HEK293T (cell line): Measurements from ENCODE around the gene SCAP.

Source experiments
- CTCF ChIA-PET: fragments of 350-600 bp; formaldehyde crosslinking; extraction: SDS; loops from one replicate; lab custom pipeline; 2021; ENCODE audit warnings: antibody characterized with exemption, inconsistent platforms; lab: Yijun Ruan, JAX
- POLR2A ChIA-PET: fragments of 350-600 bp; formaldehyde crosslinking; extraction: SDS; loops from one replicate; lab custom pipeline; 2020; ENCODE audit warnings: antibody characterized with exemption, inconsistent platforms; lab: Yijun Ruan, JAX
- DNase-seq: peaks from one replicate; pipeline ENCODE4 v3.0.0; 2012; ENCODE audit warnings: mixed read lengths; ENCODE audit errors: extremely low spot score
- ARNT ChIP-seq: fragments of 450-650 bp; IDR thresholded peaks from 2 replicates; pipeline ENCODE4 v1.6.1; 2017; ENCODE audit warnings: mild to moderate bottlenecking
- BHLHE40 ChIP-seq: fragments of 450-650 bp; IDR thresholded peaks from 2 replicates; pipeline ENCODE4 v1.6.1; 2016; ENCODE audit warnings: mild to moderate bottlenecking, moderate library complexity, borderline replicate concordance
- CTBP1 ChIP-seq: fragments of 450-650 bp; IDR thresholded peaks from 2 replicates; pipeline ENCODE4 v1.6.1; 2016; ENCODE audit warnings: borderline replicate concordance
- ELF4 ChIP-seq: fragments of 450-650 bp; IDR thresholded peaks from 2 replicates; pipeline ENCODE4 v1.6.1; 2017; ENCODE audit warnings: antibody characterized with exemption
- FOXA1 ChIP-seq: fragments of 450-650 bp; IDR thresholded peaks from 2 replicates; pipeline ENCODE4 v1.6.1; 2016; ENCODE audit warnings: mild to moderate bottlenecking
- FOXK2 ChIP-seq: fragments of 450-650 bp; IDR thresholded peaks from 2 replicates; pipeline ENCODE4 v1.6.1; 2016; ENCODE audit warnings: mild to moderate bottlenecking
- FOXM1 ChIP-seq: fragments of 450-650 bp; IDR thresholded peaks from 2 replicates; pipeline ENCODE4 v1.6.1; 2017; ENCODE audit warnings: mild to moderate bottlenecking, borderline replicate concordance
- HDGF ChIP-seq: fragments of 450-650 bp; IDR thresholded peaks from 2 replicates; pipeline ENCODE4 v1.6.1; 2017; ENCODE audit warnings: antibody characterized with exemption, borderline replicate concordance
- L3MBTL2 ChIP-seq: fragments of 450-650 bp; conservative IDR thresholded peaks from 2 replicates; pipeline ENCODE4 v1.6.1; 2016; ENCODE audit warnings: mild to moderate bottlenecking
- LEF1 ChIP-seq: fragments of 450-650 bp; IDR thresholded peaks from 2 replicates; pipeline ENCODE4 v1.6.1; 2017; ENCODE audit warnings: mild to moderate bottlenecking, borderline replicate concordance
- NFRKB ChIP-seq: fragments of 450-650 bp; IDR thresholded peaks from 2 replicates; pipeline ENCODE4 v1.6.1; 2016; ENCODE audit warnings: mild to moderate bottlenecking, moderate library complexity
- PKNOX1 ChIP-seq: fragments of 450-650 bp; IDR thresholded peaks from 2 replicates; pipeline ENCODE4 v1.6.1; 2016
- SP1 ChIP-seq: fragments of 450-650 bp; IDR thresholded peaks from 2 replicates; pipeline ENCODE4 v1.6.1; 2017
- SUZ12 ChIP-seq: fragments of 450-650 bp; IDR thresholded peaks from 2 replicates; pipeline ENCODE4 v1.6.1; 2016; ENCODE audit warnings: mild to moderate bottlenecking
- TARDBP ChIP-seq: fragments of 450-650 bp; IDR thresholded peaks from 2 replicates; pipeline ENCODE4 v1.6.1; 2016
- ZNF384 ChIP-seq: fragments of 450-650 bp; IDR thresholded peaks from 2 replicates; pipeline ENCODE4 v1.6.1; 2016

The SCAP gene

DNA sequence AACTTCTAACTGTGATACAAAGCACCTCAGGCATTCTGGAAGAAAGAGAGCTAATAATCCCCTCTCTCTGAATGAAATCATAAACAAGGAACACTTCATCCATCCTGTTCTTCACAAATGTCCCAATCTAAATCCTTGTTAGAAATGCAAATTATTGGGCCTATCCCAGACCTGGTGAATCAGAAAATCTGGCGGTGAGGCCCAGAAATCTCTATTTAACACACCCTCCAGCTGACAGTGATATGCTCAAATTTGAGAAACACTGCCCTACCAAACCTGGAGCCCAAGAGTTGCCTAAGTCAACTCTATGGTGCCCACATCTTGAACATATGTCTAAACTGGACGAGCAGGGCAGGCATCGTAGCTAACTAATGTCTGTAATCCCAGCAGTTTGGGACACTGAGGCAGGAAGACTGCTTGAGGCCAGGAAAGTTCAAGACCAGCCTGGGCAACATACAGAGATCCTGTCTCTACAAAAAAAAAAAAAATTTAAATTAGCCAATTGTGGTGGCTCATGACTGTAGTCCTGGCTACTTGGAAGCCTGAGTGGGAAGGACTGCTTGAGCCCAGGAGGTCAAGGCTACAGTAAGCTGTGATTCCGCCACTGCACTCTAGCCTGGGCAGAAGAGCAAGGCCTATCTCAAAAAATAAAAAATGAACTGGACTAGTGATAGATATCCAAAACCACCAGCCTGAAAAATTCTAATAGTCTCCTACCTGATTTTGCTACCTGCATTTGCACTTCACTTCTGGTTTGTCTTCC is 23.1 kb downstream of the SCAP start:
- POLR2A ChIA-PET, result no interaction called here
- CTCF ChIA-PET, result no interaction called here
- DNase-seq, result no peak
- no peak for TF ChIP-seq HDGF
- no peak for TF ChIP-seq L3MBTL2
- no peak for TF ChIP-seq ELF4
- no peak for TF ChIP-seq LEF1
- TF ChIP-seq PKNOX1, result no peak
- no peak for TF ChIP-seq ARNT
- no peak for TF ChIP-seq BHLHE40
- no peak for TF ChIP-seq FOXM1
- TF ChIP-seq NFRKB, result no peak
- TF ChIP-seq ZNF384, result no peak
- no peak for TF ChIP-seq FOXK2
- no peak for TF ChIP-seq CTBP1
- no peak for TF ChIP-seq FOXA1

- ChIA-PET POLR2A (no interaction called here), CTCF (interaction anchor here (0.8 kb wide), 1 partner anchor 32 kb away, joined by 3 read pairs; no protein-coding TSS in a partner anchor)
- no peak for TF ChIP-seq SP1
- TF ChIP-seq ELF4, result no peak
- no peak for TF ChIP-seq CTBP1
- TF ChIP-seq FOXA1, result no peak
- no peak for TF ChIP-seq ARNT
- no peak for TF ChIP-seq L3MBTL2
- no peak for TF ChIP-seq TARDBP
- TF ChIP-seq LEF1, result no peak
- TF ChIP-seq NFRKB, result no peak
- DNase-seq, result no peak
Measured at GRCh38 chr3:47444103-47444502, 31.6 kb downstream of the SCAP start.

GRCh38 chr3:47443611-47443995 is 32.1 kb downstream of the SCAP start:
- no peak for DNase-seq
- ChIA-PET POLR2A (no interaction called here), CTCF (no interaction called here)
- TF ChIP-seq ELF4, result no peak
- TF ChIP-seq FOXK2, result no peak
- no peak for TF ChIP-seq CTBP1
- no peak for TF ChIP-seq ZNF384
- no peak for TF ChIP-seq NFRKB
- TF ChIP-seq SUZ12, result no peak
- no peak for TF ChIP-seq SP1
- TF ChIP-seq LEF1, result no peak
- TF ChIP-seq FOXM1, result no peak
- TF ChIP-seq BHLHE40, result no peak
- TF ChIP-seq ARNT, result no peak
- TF ChIP-seq L3MBTL2, result no peak
- no peak for TF ChIP-seq TARDBP
- no peak for TF ChIP-seq HDGF
- TF ChIP-seq PKNOX1, result no peak
- no peak for TF ChIP-seq FOXA1

GRCh38 chr3:47441796-47442551 is 33.8 kb downstream of the SCAP start:
- ChIA-PET CTCF (no interaction called here), POLR2A (no interaction called here)
- TF ChIP-seq HDGF (no peak), ELF4 (no peak)
- DNase-seq, result no peak

GRCh38 chr3:47440131-47440530 is 35.6 kb downstream of the SCAP start:
- CTCF ChIA-PET, result no interaction called here
- POLR2A ChIA-PET, result no interaction called here
- no peak for DNase-seq
- TF ChIP-seq HDGF (no peak), L3MBTL2 (no peak), BHLHE40 (no peak), ZNF384 (no peak), NFRKB (no peak), SUZ12 (no peak), CTBP1 (no peak), TARDBP (no peak), SP1 (no peak), PKNOX1 (no peak), FOXK2 (no peak), ELF4 (no peak), ARNT (no peak)

DNA sequence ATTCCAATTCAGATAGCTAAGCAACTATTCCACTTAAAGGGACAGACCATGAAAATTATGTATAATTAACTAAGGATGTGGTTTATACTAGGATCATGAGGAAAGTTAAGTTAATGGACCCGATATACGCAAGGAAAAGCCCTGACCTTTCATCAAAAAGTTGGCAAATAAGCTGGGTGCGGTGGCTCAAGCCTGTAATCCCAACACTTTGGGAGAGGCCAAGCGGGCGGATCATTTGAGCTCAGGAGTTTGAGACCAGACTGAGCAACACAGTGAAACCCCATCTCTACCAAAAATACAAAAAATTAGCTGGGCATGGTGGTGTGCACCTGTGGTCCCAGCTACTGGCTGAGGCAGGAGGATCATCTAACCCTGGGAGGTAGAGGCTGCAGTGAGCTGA is 39.6 kb downstream of the SCAP start:
- DNase-seq, result no peak
- TF ChIP-seq ZNF384, result no peak
- no peak for TF ChIP-seq ELF4
- TF ChIP-seq SUZ12, result no peak
- no peak for TF ChIP-seq HDGF
- no peak for TF ChIP-seq FOXK2
- no peak for TF ChIP-seq TARDBP
- no peak for TF ChIP-seq BHLHE40
- TF ChIP-seq CTBP1, result no peak
- no peak for TF ChIP-seq NFRKB
- no peak for TF ChIP-seq LEF1
- no peak for TF ChIP-seq FOXA1
- no peak for TF ChIP-seq FOXM1
- TF ChIP-seq L3MBTL2, result no peak
- TF ChIP-seq ARNT, result no peak
- POLR2A ChIA-PET, result no interaction called here
- CTCF ChIA-PET, result no interaction called here
